ENCODE measurements around the gene KCNH6. TPM values are rescaled to one million over a fixed set of nuclear protein-coding genes. Genes with fewer than 3 reads are reported as not detected.

KCNH6 gene
- total RNA-seq, 2 experiments from 2014 or later: not detected

DNA sequence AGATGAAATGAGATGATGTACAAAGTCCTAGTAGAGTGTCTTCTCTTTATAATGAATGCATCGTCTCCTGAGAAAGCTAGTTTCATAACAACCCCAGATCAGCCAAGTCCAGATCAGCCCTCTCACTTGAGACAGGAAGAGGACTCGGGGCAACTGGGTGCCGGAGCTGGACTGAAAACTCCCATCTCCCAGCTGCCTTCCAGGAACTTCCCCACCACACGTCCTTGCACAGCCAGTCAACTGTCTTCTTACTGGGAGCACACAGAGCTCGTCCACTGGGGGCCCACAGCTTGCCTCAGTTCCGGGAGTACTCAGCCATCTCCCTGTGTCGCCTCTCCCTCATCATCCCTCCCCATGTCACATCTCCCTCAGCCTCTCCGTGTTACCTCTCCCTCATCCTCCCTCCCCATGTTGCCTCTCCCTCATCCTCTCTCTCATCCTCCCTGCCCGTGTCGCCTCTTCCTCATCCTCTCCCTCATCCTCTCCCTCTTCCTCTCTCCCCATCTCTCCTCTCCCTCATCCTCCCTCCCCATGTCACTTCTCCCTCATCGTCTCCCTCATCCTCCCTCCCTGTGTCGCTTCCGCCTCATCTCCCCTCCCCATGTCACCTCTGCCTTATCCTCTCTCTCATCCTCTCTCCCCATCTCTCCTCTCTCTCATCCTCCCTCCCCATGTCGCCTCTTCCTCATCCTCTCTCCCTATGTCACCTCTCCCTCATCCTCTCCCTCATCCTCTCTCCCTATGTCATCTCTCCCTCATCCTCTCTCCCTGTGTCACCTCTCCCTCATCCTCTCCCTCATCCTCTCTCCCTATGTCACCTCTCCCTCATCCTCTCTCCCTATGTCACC lies 22.4 kb upstream of the KCNH6 start:
- ATAC-seq (ENCODE audit: poor library complexity) (no peak), DNase-seq (no peak)
- CTCF ChIA-PET: no interaction called here
- Mint-ChIP-seq H3K36me3 (ENCODE audit: low read depth) (no peaks in the 10 kb centered on the region), H3K4me3 (no peak overlapping the region), H3K4me1 (ENCODE audit: low read depth) (no peaks in the 10 kb centered on the region), H3K27me3 (peaks cover 27% of the 10 kb centered on the region), H3K9me3 (no peaks in the 10 kb centered on the region), H3K27ac (no peak overlapping the region)
- Histone ChIP-seq H3K36me3 (ENCODE audit: insufficient read depth, low read length) (no peaks in the 10 kb centered on the region), H3K27me3 (ENCODE audit: control insufficient read depth in 1 of 2, insufficient read depth in 2 of 2, low read length in 2 of 2) (no peaks in the 10 kb centered on the region), H3K4me1 (ENCODE audit: insufficient read depth, low read length) (no peaks in the 10 kb centered on the region), H3K9me3 (ENCODE audit: control insufficient read depth in 1 of 2, insufficient read depth in 1 of 2, low read length in 2 of 2) (peaks cover 3 to 4% of the 10 kb centered on the region in 2 experiments), H3K27ac (ENCODE audit: low read depth in 1 of 2, low read length in 2 of 2) (no peak overlapping the region), H3K4me3 (ENCODE audit: low read length) (no peak overlapping the region)
- TF ChIP-seq, protein P1, sequence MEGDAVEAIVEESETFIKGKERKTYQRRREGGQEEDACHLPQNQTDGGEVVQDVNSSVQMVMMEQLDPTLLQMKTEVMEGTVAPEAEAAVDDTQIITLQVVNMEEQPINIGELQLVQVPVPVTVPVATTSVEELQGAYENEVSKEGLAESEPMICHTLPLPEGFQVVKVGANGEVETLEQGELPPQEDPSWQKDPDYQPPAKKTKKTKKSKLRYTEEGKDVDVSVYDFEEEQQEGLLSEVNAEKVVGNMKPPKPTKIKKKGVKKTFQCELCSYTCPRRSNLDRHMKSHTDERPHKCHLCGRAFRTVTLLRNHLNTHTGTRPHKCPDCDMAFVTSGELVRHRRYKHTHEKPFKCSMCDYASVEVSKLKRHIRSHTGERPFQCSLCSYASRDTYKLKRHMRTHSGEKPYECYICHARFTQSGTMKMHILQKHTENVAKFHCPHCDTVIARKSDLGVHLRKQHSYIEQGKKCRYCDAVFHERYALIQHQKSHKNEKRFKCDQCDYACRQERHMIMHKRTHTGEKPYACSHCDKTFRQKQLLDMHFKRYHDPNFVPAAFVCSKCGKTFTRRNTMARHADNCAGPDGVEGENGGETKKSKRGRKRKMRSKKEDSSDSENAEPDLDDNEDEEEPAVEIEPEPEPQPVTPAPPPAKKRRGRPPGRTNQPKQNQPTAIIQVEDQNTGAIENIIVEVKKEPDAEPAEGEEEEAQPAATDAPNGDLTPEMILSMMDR (IDR thresholded peaks at IDR 0.05): no peak
- POLR2A ChIA-PET: no interaction called here
- intact Hi-C loops (cut with DNase I, micrococcal nuclease): no loop called here

DNA sequence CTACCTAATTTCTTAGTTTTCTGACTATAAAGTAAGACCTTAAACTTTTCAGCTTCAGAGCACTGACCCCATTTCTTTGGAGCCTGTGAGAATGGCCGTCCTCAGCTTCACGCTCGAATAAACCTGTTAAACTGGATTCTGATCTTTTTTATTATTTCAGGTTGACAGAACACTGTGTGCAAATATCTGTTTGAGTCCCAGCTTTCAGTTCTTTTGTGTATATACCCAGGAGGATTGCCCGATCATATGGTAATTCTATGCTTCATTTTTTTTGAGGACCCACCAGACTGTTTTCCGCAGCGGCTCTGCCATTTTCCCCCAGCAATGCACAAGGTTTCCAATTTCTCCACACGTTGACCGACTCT lies 19.8 kb upstream of the KCNH6 start:
- Histone ChIP-seq H3K9me3 (ENCODE audit: control insufficient read depth in 1 of 2, insufficient read depth in 1 of 2, low read length in 2 of 2) (peaks cover 3 to 4% of the 10 kb centered on the region in 2 experiments), H3K27ac (ENCODE audit: low read depth in 1 of 2, low read length in 2 of 2) (no peak overlapping the region), H3K4me1 (ENCODE audit: insufficient read depth, low read length) (no peaks in the 10 kb centered on the region), H3K27me3 (ENCODE audit: control insufficient read depth in 1 of 2, insufficient read depth in 2 of 2, low read length in 2 of 2) (peaks cover 0 to 2% of the 10 kb centered on the region in 2 experiments), H3K36me3 (ENCODE audit: insufficient read depth, low read length) (no peaks in the 10 kb centered on the region), H3K4me3 (ENCODE audit: low read length) (no peak overlapping the region)
- TF ChIP-seq, protein P1 (IDR thresholded peaks at IDR 0.05): no peak
- ChIA-PET POLR2A (no interaction called here), CTCF (no interaction called here)
- DNase-seq (no peak), ATAC-seq (ENCODE audit: poor library complexity) (no peak)
- no peak overlapping the region for H3K27ac Mint-ChIP-seq
- no peaks in the 10 kb centered on the region for H3K4me1 Mint-ChIP-seq (ENCODE audit: low read depth)
- no peak overlapping the region for H3K4me3 Mint-ChIP-seq
- no peaks in the 10 kb centered on the region for H3K36me3 Mint-ChIP-seq (ENCODE audit: low read depth)
- no peaks in the 10 kb centered on the region for H3K9me3 Mint-ChIP-seq
- intact Hi-C loops (cut with DNase I, micrococcal nuclease): no loop called here
- H3K27me3 Mint-ChIP-seq: peaks cover 38% of the 10 kb centered on the region

DNA sequence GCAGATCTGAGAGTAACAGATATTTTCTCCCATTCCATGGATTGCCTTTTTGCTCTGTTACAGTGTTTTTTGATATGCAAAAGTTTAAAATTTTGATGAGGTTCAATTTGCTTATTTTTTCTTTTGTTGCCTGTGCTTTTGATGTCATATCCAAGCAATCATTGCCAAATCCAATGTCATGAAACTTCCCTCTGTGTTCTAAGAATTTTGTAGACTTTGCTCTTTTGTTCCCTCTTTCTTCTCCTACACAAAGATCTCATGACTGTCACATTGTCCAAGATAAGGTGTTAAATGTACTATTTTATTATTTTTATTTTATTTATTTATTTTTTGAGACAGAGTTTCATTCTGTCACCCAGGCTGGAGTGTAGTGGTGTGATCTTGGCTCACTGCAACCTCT lies 18.9 kb upstream of the KCNH6 start:
- no peak overlapping the region for H3K4me3 Mint-ChIP-seq
- peaks cover 40% of the 10 kb centered on the region for H3K27me3 Mint-ChIP-seq
- DNase-seq (no peak), ATAC-seq (ENCODE audit: poor library complexity) (no peak)
- intact Hi-C loops (cut with DNase I, micrococcal nuclease): no loop called here
- peaks cover 3 to 4% of the 10 kb centered on the region in 2 experiments for H3K9me3 ChIP-seq (ENCODE audit: control insufficient read depth in 1 of 2, insufficient read depth in 1 of 2, low read length in 2 of 2)
- ChIA-PET POLR2A (no interaction called here), CTCF (no interaction called here)
- H3K4me1 ChIP-seq (ENCODE audit: insufficient read depth, low read length): no peaks in the 10 kb centered on the region
- H3K27ac Mint-ChIP-seq: no peak overlapping the region
- no peaks in the 10 kb centered on the region for H3K36me3 Mint-ChIP-seq (ENCODE audit: low read depth)
- no peak overlapping the region for H3K4me3 ChIP-seq (ENCODE audit: low read length)
- TF ChIP-seq, protein P1 (IDR thresholded peaks at IDR 0.05): no peak
- H3K27me3 ChIP-seq (ENCODE audit: control insufficient read depth in 1 of 2, insufficient read depth in 2 of 2, low read length in 2 of 2): peaks cover 0 to 2% of the 10 kb centered on the region in 2 experiments
- H3K36me3 ChIP-seq (ENCODE audit: insufficient read depth, low read length): no peaks in the 10 kb centered on the region
- no peaks in the 10 kb centered on the region for H3K9me3 Mint-ChIP-seq
- no peaks in the 10 kb centered on the region for H3K4me1 Mint-ChIP-seq (ENCODE audit: low read depth)
- H3K27ac ChIP-seq (ENCODE audit: low read depth in 1 of 2, low read length in 2 of 2): no peak overlapping the region

Measured in CD4-positive, alpha-beta T cell (primary cell).